Measurements from ENCODE around the gene DIDO1. TPM values are rescaled to one million over a fixed set of nuclear protein-coding genes. Genes with fewer than 3 reads are reported as not detected.

DIDO1 gene
- total and polyA plus RNA-seq, 9 of the 15 experiments (the other 6 are each of a cell fraction or from before 2014, with no cell fraction given) = 4.4 to 46.8 (median 31.2) TPM

DNA sequence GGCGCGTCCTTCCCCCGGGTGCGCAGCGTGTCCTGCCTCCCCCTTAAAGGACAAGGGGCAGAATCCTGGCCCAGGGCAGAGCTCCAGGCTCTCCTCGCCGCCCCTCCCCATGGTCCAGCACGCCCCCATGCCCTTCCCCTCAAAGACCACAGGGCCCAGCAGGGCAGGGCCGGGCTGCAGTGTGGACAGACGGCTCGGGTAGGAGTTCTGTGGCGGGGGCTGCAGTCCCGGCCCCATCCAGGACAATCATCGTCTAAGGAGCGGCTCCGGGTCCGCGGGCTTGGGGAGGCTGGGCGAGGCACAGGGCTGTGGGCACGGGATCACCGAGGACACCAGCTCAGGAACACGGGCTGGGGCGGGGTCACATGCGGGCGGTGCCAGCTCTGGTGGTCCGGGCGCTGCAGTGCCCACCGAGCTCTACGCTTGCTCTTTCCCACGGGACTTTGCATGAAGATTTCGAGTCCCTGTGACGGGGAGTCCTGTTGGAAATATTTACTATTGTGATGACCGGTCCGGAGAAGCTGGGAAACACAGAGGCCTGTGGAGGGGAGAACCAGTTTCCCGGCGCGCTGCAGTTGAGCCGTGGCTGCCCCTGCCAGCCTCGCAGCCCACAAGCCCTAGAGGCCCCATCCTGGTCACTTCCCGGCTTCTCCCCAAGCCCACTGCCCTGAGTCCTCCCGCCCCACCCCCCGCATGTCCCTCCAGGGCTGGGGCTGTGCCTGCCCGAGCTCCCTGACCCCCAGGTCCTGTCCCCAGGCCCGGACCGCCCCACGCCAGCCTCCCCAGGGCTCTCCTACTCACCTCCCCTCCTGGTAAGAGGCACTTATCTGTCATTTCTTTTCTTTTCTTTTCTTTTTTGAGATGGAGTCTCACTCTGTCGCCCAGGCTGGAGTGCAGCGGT lies 46.8 kb upstream of the DIDO1 start:
- intact Hi-C loops (cut with micrococcal nuclease) (loop anchor here (1.0 kb wide), 1 partner anchor 36 kb away; no protein-coding TSS in a partner anchor), in situ Hi-C loops (cut with MboI) (no loop called here)
- Histone ChIP-seq H3K27ac (ENCODE audit: extremely low read depth, low read depth, low read length) (no peak overlapping the region), H4K20me1 (replicated peaks; ENCODE audit: control insufficient read depth, insufficient read depth, low read length) (no peaks in the 10 kb centered on the region; the same call in 1 of the 2 replicates), H3K4me1 (replicated peaks in 1 of 2; ENCODE audit: control insufficient read depth in 2 of 2, insufficient read depth in 2 of 2, low read length in 2 of 2) (peaks cover 0 to 45% of the 10 kb centered on the region in 2 experiments; a peak in 3 of 5 replicates), H2AFZ (ENCODE audit: low read depth, low read length) (no peak overlapping the region), H3K4me2 (ENCODE audit: insufficient read depth, low read length) (no peak overlapping the region), H3K36me3 (ENCODE audit: control insufficient read depth, insufficient read depth, low read length) (no peaks in the 10 kb centered on the region), H3K79me2 (ENCODE audit: control insufficient read depth, insufficient read depth, low read length) (no peaks in the 10 kb centered on the region), H3K27me3 (ENCODE audit: control insufficient read depth in 2 of 2, insufficient read depth in 2 of 2, low read length in 2 of 2) (peaks cover 30 to 93% of the 10 kb centered on the region in 2 experiments), H3K9ac (ENCODE audit: insufficient read depth in 1 of 2, low read depth in 2 of 2, low read length in 2 of 2) (no peak overlapping the region), H3K4me3 (no peak overlapping the region), H3K9me3 (replicated peaks; ENCODE audit: control insufficient read depth, insufficient read depth, low read depth, low read length) (no peaks in the 10 kb centered on the region), H3K9me1 (ENCODE audit: control insufficient read depth, insufficient read depth, low read length) (no peaks in the 10 kb centered on the region)
- ChIA-PET POLR2A (interaction anchor here (0.6 to 1.3 kb wide), 7 partner anchors 9 to 98 kb away, joined by 3 to 4 read pairs (median 3); no protein-coding TSS in a partner anchor), CTCF (ENCODE audit: low intra/inter-chr PET ratio) (interaction anchor here (0.7 to 1.5 kb wide), 3 partner anchors 36 to 307 kb away, joined by 3 to 16 read pairs (median 3); no protein-coding TSS in a partner anchor)
- FAIRE-seq = no peak
- DNase-seq (ENCODE audit: extremely low read depth in 1 of 4, low spot score in 3 of 4) = no peak
- TF ChIP-seq, protein P1, sequence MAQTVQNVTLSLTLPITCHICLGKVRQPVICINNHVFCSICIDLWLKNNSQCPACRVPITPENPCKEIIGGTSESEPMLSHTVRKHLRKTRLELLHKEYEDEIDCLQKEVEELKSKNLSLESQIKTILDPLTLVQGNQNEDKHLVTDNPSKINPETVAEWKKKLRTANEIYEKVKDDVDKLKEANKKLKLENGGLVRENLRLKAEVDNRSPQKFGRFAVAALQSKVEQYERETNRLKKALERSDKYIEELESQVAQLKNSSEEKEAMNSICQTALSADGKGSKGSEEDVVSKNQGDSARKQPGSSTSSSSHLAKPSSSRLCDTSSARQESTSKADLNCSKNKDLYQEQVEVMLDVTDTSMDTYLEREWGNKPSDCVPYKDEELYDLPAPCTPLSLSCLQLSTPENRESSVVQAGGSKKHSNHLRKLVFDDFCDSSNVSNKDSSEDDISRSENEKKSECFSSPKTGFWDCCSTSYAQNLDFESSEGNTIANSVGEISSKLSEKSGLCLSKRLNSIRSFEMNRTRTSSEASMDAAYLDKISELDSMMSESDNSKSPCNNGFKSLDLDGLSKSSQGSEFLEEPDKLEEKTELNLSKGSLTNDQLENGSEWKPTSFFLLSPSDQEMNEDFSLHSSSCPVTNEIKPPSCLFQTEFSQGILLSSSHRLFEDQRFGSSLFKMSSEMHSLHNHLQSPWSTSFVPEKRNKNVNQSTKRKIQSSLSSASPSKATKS (CRISPR knock-in tag; IDR thresholded peaks at IDR 0.05) = no peak
- TF ChIP-seq, protein P2, sequence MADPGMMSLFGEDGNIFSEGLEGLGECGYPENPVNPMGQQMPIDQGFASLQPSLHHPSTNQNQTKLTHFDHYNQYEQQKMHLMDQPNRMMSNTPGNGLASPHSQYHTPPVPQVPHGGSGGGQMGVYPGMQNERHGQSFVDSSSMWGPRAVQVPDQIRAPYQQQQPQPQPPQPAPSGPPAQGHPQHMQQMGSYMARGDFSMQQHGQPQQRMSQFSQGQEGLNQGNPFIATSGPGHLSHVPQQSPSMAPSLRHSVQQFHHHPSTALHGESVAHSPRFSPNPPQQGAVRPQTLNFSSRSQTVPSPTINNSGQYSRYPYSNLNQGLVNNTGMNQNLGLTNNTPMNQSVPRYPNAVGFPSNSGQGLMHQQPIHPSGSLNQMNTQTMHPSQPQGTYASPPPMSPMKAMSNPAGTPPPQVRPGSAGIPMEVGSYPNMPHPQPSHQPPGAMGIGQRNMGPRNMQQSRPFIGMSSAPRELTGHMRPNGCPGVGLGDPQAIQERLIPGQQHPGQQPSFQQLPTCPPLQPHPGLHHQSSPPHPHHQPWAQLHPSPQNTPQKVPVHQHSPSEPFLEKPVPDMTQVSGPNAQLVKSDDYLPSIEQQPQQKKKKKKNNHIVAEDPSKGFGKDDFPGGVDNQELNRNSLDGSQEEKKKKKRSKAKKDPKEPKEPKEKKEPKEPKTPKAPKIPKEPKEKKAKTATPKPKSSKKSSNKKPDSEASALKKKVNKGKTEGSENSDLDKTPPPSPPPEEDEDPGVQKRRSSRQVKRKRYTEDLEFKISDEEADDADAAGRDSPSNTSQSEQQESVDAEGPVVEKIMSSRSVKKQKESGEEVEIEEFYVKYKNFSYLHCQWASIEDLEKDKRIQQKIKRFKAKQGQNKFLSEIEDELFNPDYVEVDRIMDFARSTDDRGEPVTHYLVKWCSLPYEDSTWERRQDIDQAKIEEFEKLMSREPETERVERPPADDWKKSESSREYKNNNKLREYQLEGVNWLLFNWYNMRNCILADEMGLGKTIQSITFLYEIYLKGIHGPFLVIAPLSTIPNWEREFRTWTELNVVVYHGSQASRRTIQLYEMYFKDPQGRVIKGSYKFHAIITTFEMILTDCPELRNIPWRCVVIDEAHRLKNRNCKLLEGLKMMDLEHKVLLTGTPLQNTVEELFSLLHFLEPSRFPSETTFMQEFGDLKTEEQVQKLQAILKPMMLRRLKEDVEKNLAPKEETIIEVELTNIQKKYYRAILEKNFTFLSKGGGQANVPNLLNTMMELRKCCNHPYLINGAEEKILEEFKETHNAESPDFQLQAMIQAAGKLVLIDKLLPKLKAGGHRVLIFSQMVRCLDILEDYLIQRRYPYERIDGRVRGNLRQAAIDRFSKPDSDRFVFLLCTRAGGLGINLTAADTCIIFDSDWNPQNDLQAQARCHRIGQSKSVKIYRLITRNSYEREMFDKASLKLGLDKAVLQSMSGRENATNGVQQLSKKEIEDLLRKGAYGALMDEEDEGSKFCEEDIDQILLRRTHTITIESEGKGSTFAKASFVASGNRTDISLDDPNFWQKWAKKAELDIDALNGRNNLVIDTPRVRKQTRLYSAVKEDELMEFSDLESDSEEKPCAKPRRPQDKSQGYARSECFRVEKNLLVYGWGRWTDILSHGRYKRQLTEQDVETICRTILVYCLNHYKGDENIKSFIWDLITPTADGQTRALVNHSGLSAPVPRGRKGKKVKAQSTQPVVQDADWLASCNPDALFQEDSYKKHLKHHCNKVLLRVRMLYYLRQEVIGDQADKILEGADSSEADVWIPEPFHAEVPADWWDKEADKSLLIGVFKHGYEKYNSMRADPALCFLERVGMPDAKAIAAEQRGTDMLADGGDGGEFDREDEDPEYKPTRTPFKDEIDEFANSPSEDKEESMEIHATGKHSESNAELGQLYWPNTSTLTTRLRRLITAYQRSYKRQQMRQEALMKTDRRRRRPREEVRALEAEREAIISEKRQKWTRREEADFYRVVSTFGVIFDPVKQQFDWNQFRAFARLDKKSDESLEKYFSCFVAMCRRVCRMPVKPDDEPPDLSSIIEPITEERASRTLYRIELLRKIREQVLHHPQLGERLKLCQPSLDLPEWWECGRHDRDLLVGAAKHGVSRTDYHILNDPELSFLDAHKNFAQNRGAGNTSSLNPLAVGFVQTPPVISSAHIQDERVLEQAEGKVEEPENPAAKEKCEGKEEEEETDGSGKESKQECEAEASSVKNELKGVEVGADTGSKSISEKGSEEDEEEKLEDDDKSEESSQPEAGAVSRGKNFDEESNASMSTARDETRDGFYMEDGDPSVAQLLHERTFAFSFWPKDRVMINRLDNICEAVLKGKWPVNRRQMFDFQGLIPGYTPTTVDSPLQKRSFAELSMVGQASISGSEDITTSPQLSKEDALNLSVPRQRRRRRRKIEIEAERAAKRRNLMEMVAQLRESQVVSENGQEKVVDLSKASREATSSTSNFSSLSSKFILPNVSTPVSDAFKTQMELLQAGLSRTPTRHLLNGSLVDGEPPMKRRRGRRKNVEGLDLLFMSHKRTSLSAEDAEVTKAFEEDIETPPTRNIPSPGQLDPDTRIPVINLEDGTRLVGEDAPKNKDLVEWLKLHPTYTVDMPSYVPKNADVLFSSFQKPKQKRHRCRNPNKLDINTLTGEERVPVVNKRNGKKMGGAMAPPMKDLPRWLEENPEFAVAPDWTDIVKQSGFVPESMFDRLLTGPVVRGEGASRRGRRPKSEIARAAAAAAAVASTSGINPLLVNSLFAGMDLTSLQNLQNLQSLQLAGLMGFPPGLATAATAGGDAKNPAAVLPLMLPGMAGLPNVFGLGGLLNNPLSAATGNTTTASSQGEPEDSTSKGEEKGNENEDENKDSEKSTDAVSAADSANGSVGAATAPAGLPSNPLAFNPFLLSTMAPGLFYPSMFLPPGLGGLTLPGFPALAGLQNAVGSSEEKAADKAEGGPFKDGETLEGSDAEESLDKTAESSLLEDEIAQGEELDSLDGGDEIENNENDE (IDR thresholded peaks at IDR 0.05; ENCODE audit: low read depth, low read length) = no peak
- TF ChIP-seq, protein P3, sequence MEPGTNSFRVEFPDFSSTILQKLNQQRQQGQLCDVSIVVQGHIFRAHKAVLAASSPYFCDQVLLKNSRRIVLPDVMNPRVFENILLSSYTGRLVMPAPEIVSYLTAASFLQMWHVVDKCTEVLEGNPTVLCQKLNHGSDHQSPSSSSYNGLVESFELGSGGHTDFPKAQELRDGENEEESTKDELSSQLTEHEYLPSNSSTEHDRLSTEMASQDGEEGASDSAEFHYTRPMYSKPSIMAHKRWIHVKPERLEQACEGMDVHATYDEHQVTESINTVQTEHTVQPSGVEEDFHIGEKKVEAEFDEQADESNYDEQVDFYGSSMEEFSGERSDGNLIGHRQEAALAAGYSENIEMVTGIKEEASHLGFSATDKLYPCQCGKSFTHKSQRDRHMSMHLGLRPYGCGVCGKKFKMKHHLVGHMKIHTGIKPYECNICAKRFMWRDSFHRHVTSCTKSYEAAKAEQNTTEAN (CRISPR knock-in tag; IDR thresholded peaks at IDR 0.05) = no peak
- TF ChIP-seq JUNB (CRISPR knock-in tag; conservative IDR thresholded peaks at IDR 0.05) = no peak
- ATAC-seq = no peak
- 34% methylated on average over 28 of the region's 48 CpGs for WGBS (ENCODE audit: insufficient coverage, low coverage, missing lambda C conversion rate)
- BruUV-seq (replicated peaks) = no TSS peak

All from K562 (cell line).